Epithelial cell of proximal tubule (primary cell): ENCODE measurements around the gene NFYC. TPM values are rescaled to one million over a fixed set of nuclear protein-coding genes. Genes with fewer than 3 reads are reported as not detected.

Source experiments
- DNase-seq: peaks from one replicate; pipeline ENCODE4 v3.0.0-alpha.2; 2011; ENCODE audit warnings: low read depth
- H3K4me3 ChIP-seq: 2 replicates; pipeline ENCODE4 v1.5.1; 2011; ENCODE audit warnings: low read depth, mild to moderate bottlenecking, low read length
- CTCF ChIP-seq: conservative IDR thresholded peaks from 2 replicates; pipeline ENCODE4 v1.5.1; 2012; ENCODE audit warnings: low read depth, mild to moderate bottlenecking, low read length
- total RNA-seq: library from RNA; depleted of rRNA; stranded (reverse); fragments of >200 nt; gene quantifications from 2 replicates; pipeline ENCODE4 v1.2.3, GENCODE V29; 2015

NFYC gene
- 42.2 and 50.5 TPM in 2 replicates for total RNA-seq

GRCh38 chr1:40691538-40692428, at the start of gene NFYC:
NFYC (plus strand) TSS chr1:40691704; CDS start chr1:40738844, 47,140 bp downstream.
- peak; percentile 80 for DNase-seq
- peak within 1 kb of the TSS; percentile 84 for H3K4me3 ChIP-seq
- no peak for TF ChIP-seq CTCF

GRCh38 chr1:40645118-40645680, 46.3 kb upstream of the NFYC start:
- no peak for DNase-seq
- H3K4me3 ChIP-seq, result no peak overlapping the region
- no peak for TF ChIP-seq CTCF

- H3K4me3 ChIP-seq, result no peak overlapping the region
- no peak for TF ChIP-seq CTCF
- DNase-seq, result no peak
Measured at GRCh38 chr1:40646315-40646714, 45.2 kb upstream of the NFYC start.

GRCh38 chr1:40648200-40648599, 43.3 kb upstream of the NFYC start:
- DNase-seq, result no peak
- TF ChIP-seq CTCF, result no peak
- no peak overlapping the region for H3K4me3 ChIP-seq

GRCh38 chr1:40648928-40649591, 42.4 kb upstream of the NFYC start:
- DNase-seq, result no peak
- TF ChIP-seq CTCF, result no peak
- no peak overlapping the region for H3K4me3 ChIP-seq

- H3K4me3 ChIP-seq, result no peak overlapping the region
- DNase-seq, result no peak
- TF ChIP-seq CTCF, result no peak
Measured at GRCh38 chr1:40649592-40649930, 41.9 kb upstream of the NFYC start.
